Mesendoderm (in vitro differentiated cells): ENCODE results near the gene ZDHHC7.

Experiments used
- DNase-seq: peaks from one replicate; pipeline ENCODE4 v3.0.0; 2013
- H2AK5ac ChIP-seq: 2 replicates; pipeline ENCODE4 v1.6.1; 2013; ENCODE audit warnings: low read length, inconsistent platforms
- H2BK120ac ChIP-seq: 2 replicates; pipeline ENCODE4 v1.6.1; 2013; ENCODE audit warnings: low read depth, mild to moderate bottlenecking, low read length, moderate library complexity, mixed read lengths
- H2BK15ac ChIP-seq: replicated peaks from 2 replicates; pipeline ENCODE4 v1.6.1; 2013; ENCODE audit warnings: low read depth, mild to moderate bottlenecking, moderate library complexity
- H2BK5ac ChIP-seq: 2 replicates; pipeline ENCODE4 v1.6.1; 2013; ENCODE audit warnings: low read length, inconsistent platforms
- H3K18ac ChIP-seq: 2 replicates; pipeline ENCODE4 v1.6.1; 2013; ENCODE audit warnings: mild to moderate bottlenecking, low read length, mixed read lengths
- H3K23ac ChIP-seq: one replicate; pipeline ENCODE4 v1.6.1; 2013; ENCODE audit warnings: low read length
- H3K27ac ChIP-seq: 2 replicates; pipeline ENCODE4 v1.5.1; 2013; ENCODE audit warnings: low read depth, mild to moderate bottlenecking, inconsistent platforms, low read length, moderate library complexity
- H3K27me3 ChIP-seq: 2 replicates; pipeline ENCODE4 v1.6.1; 2013; ENCODE audit warnings: low read length, control low read depth, mild to moderate bottlenecking, inconsistent platforms; ENCODE audit not compliant: insufficient read depth, poor library complexity
- H3K36me3 ChIP-seq: 2 replicates; pipeline ENCODE4 v1.6.1; 2013; ENCODE audit warnings: low read length, inconsistent platforms; ENCODE audit not compliant: control insufficient read depth, insufficient read depth
- H3K4ac ChIP-seq: one replicate; pipeline ENCODE4 v1.6.1; 2013; ENCODE audit warnings: low read depth, mild to moderate bottlenecking, low read length, moderate library complexity
- H3K4me1 ChIP-seq: 2 replicates; pipeline ENCODE4 v1.6.1; 2013; ENCODE audit warnings: low read depth, low read length, inconsistent platforms; ENCODE audit not compliant: control insufficient read depth
- H3K4me2 ChIP-seq: 2 replicates; pipeline ENCODE4 v1.6.1; 2013; ENCODE audit warnings: low read length
- H3K4me3 ChIP-seq: 2 replicates; pipeline ENCODE4 v1.5.1; 2013; ENCODE audit warnings: mild to moderate bottlenecking, low read length
- H3K56ac ChIP-seq: one replicate; pipeline ENCODE4 v1.6.1; 2013; ENCODE audit warnings: low read length
- H3K79me1 ChIP-seq: 2 replicates; pipeline ENCODE4 v1.6.1; 2013; ENCODE audit warnings: low read length, inconsistent platforms
- H3K79me2 ChIP-seq: 2 replicates; pipeline ENCODE4 v1.6.1; 2013; ENCODE audit warnings: mild to moderate bottlenecking, low read length; ENCODE audit not compliant: control insufficient read depth, insufficient read depth
- H3K9ac ChIP-seq: 2 replicates; pipeline ENCODE4 v1.6.1; 2013; ENCODE audit warnings: low read length, inconsistent platforms
- H4K5ac ChIP-seq: one replicate; pipeline ENCODE4 v1.6.1; 2013; ENCODE audit warnings: low read length
- H4K8ac ChIP-seq: one replicate; pipeline ENCODE4 v1.6.1; 2013; ENCODE audit warnings: low read depth, mild to moderate bottlenecking, control low read depth, low read length, moderate library complexity
- WGBS: extraction: QIAGEN DNeasy Blood & Tissue Kit; methylation state at CpG from one replicate; pipeline ENCODE4 v1.1.7; 2013; ENCODE audit warnings: low lambda C conversion rate, missing lambda C conversion rate; ENCODE audit not compliant: insufficient coverage; ENCODE audit errors: extremely low coverage; 5-methylcytosine and 5-hydroxymethylcytosine counted together

Gene ZDHHC7

DNA sequence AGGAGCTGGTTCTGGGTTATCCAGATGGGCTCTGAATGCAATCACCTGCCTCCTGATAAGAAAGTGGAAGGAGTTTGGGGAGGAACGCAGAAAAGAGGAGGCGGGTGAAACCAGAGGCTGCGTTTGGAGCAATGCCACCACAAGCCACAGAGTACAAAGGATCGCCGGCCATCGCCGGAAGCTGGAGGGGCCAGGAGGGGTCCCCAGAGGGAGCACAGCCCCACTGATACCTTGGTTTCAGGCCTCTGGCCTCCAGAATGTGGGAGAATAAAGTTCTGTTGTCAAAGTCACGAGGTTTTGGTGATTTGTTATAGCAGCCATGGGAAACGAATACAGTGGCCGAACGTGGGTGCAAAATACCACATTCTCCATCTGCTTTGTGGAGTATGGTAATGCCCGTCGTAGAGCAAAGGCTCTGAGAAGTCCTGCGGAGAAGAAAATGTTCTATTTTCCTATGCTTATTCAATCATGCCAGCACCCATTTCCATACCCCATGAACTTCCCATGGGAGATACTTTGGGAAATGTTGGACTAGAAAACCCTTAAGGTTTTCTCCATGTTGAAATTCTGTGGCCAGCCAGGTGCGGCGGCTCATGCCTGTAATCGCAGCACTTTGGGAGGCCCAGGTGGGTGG is 51.4 kb downstream of the ZDHHC7 start:
- H4K5ac ChIP-seq = no peak overlapping the region
- H3K79me2 ChIP-seq = no peaks in the 10 kb centered on the region
- H4K8ac ChIP-seq = no peak overlapping the region
- H3K27me3 ChIP-seq = no peaks in the 10 kb centered on the region
- no peaks in the 10 kb centered on the region for H3K4me1 ChIP-seq
- H3K4ac ChIP-seq = no peak overlapping the region
- H3K4me2 ChIP-seq = no peak overlapping the region
- DNase-seq = no peak
- no peak overlapping the region for H2BK15ac ChIP-seq
- no peak overlapping the region for H3K56ac ChIP-seq
- WGBS = no CpG with 5 or more reads among the region's 17 CpGs
- H2BK5ac ChIP-seq = no peak overlapping the region
- H3K23ac ChIP-seq = no peak overlapping the region
- H3K4me3 ChIP-seq = no peak overlapping the region
- H3K79me1 ChIP-seq = no peaks in the 10 kb centered on the region
- no peak overlapping the region for H3K27ac ChIP-seq
- no peaks in the 10 kb centered on the region for H3K36me3 ChIP-seq
- no peak overlapping the region for H2AK5ac ChIP-seq
- H3K9ac ChIP-seq = no peak overlapping the region
- no peak overlapping the region for H2BK120ac ChIP-seq
- H3K18ac ChIP-seq = no peak overlapping the region

GRCh38 chr16:84959045-84959576 is 52.2 kb downstream of the ZDHHC7 start:
- no CpG with 5 or more reads among the region's 13 CpGs for WGBS

DNA sequence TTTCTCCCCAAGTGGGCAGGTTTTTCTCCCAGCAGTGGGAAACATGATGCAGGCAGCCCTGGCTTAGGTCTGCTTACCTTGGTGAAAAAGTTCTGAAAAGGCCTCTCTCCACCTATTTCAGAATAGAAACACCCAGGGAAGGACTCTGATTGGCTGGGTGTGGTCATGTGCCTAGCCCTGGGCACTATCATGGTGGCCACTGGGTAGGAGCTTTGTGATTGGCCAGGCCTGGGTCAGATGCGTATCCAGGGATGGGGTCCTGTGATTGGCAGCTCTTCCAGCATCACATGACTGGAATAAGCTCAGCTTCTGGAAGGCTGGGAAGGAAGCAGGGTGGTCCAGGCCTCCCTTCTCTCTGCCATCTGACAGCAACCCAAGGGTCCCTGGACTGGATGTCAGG is 53.5 kb downstream of the ZDHHC7 start:
- H3K18ac ChIP-seq = no peak overlapping the region
- no peaks in the 10 kb centered on the region for H3K36me3 ChIP-seq
- H3K27ac ChIP-seq = no peak overlapping the region
- H3K79me1 ChIP-seq = no peaks in the 10 kb centered on the region
- DNase-seq = peak; percentile 46
- H2BK15ac ChIP-seq = no peak overlapping the region
- H2BK5ac ChIP-seq = no peak overlapping the region
- H4K8ac ChIP-seq = no peak overlapping the region
- H3K4me3 ChIP-seq = no peak overlapping the region
- H3K9ac ChIP-seq = no peak overlapping the region
- WGBS = no CpG with 5 or more reads among the region's 1 CpG
- H3K4ac ChIP-seq = no peak overlapping the region
- no peak overlapping the region for H3K56ac ChIP-seq
- H4K5ac ChIP-seq = no peak overlapping the region
- no peaks in the 10 kb centered on the region for H3K4me1 ChIP-seq
- H3K27me3 ChIP-seq = no peaks in the 10 kb centered on the region
- no peak overlapping the region for H2BK120ac ChIP-seq
- H3K23ac ChIP-seq = no peak overlapping the region
- no peaks in the 10 kb centered on the region for H3K79me2 ChIP-seq
- no peak overlapping the region for H3K4me2 ChIP-seq
- H2AK5ac ChIP-seq = no peak overlapping the region

More at GRCh38 chr16:84959045-84959576, 52.2 kb downstream of the ZDHHC7 start:
- H4K5ac ChIP-seq = no peak overlapping the region
- H3K23ac ChIP-seq = no peak overlapping the region
- H3K18ac ChIP-seq = no peak overlapping the region
- H3K9ac ChIP-seq = no peak overlapping the region
- H3K79me1 ChIP-seq = no peaks in the 10 kb centered on the region
- H3K27ac ChIP-seq = no peak overlapping the region
- no peaks in the 10 kb centered on the region for H3K4me1 ChIP-seq
- no peak overlapping the region for H2BK15ac ChIP-seq
- no peak overlapping the region for H3K56ac ChIP-seq
- no peaks in the 10 kb centered on the region for H3K27me3 ChIP-seq
- no peak overlapping the region for H2AK5ac ChIP-seq
- H3K4ac ChIP-seq = no peak overlapping the region
- DNase-seq = no peak
- H3K36me3 ChIP-seq = no peaks in the 10 kb centered on the region
- no peak overlapping the region for H3K4me3 ChIP-seq
- no peak overlapping the region for H4K8ac ChIP-seq
- no peak overlapping the region for H3K4me2 ChIP-seq
- H2BK120ac ChIP-seq = no peak overlapping the region
- H2BK5ac ChIP-seq = no peak overlapping the region
- H3K79me2 ChIP-seq = no peaks in the 10 kb centered on the region

DNA sequence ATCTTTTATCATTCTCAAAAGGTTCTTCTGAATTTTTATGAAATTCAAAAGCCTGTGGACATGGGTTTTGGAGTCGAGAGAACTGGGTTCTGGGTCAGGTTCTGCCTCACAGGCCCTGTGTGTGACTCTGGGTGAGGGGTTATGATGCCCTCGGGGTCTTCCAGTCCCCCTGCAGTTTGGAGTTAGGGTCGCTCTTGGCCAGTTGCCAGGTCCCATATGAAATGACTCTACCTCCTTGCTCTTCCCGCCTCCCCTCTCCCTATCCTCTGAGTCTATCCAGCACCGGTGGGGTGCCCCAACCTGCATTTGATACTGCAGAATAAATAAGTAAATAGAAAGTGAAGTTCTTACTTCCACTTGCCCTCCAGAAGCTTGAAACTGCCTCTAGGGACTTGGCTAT is 54.1 kb downstream of the ZDHHC7 start:
- no peak overlapping the region for H2BK5ac ChIP-seq
- no peak overlapping the region for H3K18ac ChIP-seq
- no peak overlapping the region for H3K4ac ChIP-seq
- H3K23ac ChIP-seq = no peak overlapping the region
- no peaks in the 10 kb centered on the region for H3K4me1 ChIP-seq
- no peak overlapping the region for H3K9ac ChIP-seq
- no peak overlapping the region for H2AK5ac ChIP-seq
- no peaks in the 10 kb centered on the region for H3K79me2 ChIP-seq
- no peaks in the 10 kb centered on the region for H3K27me3 ChIP-seq
- DNase-seq = no peak
- no peak overlapping the region for H3K4me2 ChIP-seq
- no peak overlapping the region for H4K5ac ChIP-seq
- no peaks in the 10 kb centered on the region for H3K79me1 ChIP-seq
- H4K8ac ChIP-seq = no peak overlapping the region
- no peak overlapping the region for H3K4me3 ChIP-seq
- no peak overlapping the region for H3K56ac ChIP-seq
- H2BK15ac ChIP-seq = no peak overlapping the region
- no CpG with 5 or more reads among the region's 5 CpGs for WGBS
- no peaks in the 10 kb centered on the region for H3K36me3 ChIP-seq
- no peak overlapping the region for H3K27ac ChIP-seq
- no peak overlapping the region for H2BK120ac ChIP-seq

DNA sequence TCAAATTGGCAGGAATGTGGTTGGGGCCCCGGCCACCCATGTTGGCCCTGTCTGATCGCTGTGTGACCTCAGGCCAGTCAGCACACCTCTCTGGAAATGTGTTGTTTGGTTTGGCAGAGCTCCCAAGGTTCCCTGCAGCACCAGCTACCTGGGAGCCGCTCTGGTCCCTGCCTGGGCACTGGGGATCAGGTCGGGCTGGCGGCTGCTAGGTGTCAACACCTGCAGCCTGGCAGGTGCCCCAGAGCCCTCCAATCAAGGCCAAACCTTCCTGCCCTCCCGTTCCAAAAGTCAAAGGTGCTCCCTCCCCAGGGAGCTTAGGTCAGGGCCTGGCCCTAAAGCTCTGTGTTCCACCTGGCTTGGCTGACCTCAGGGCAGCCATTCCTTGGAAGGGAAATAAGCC is 55.9 kb downstream of the ZDHHC7 start:
- no CpG with 5 or more reads among the region's 6 CpGs for WGBS

More for the DNA sequence above, 55.9 kb downstream of the ZDHHC7 start:
- H3K4me3 ChIP-seq = no peak overlapping the region
- H2BK5ac ChIP-seq = no peak overlapping the region
- H3K36me3 ChIP-seq = no peaks in the 10 kb centered on the region
- no peak overlapping the region for H2BK15ac ChIP-seq
- no peak overlapping the region for H3K9ac ChIP-seq
- no peak overlapping the region for H3K56ac ChIP-seq
- no peak for DNase-seq
- no peak overlapping the region for H3K27ac ChIP-seq
- H2BK120ac ChIP-seq = no peak overlapping the region
- H3K18ac ChIP-seq = no peak overlapping the region
- no peak overlapping the region for H4K5ac ChIP-seq
- no peak overlapping the region for H3K4me2 ChIP-seq
- H3K4me1 ChIP-seq = no peaks in the 10 kb centered on the region
- H2AK5ac ChIP-seq = no peak overlapping the region
- H3K79me1 ChIP-seq = no peaks in the 10 kb centered on the region
- H3K4ac ChIP-seq = no peak overlapping the region
- no peak overlapping the region for H4K8ac ChIP-seq
- no peaks in the 10 kb centered on the region for H3K27me3 ChIP-seq
- H3K79me2 ChIP-seq = no peaks in the 10 kb centered on the region
- H3K23ac ChIP-seq = no peak overlapping the region
